Measurements from ENCODE around the gene APCDD1L. TPM values are rescaled to one million over a fixed set of nuclear protein-coding genes. Genes with fewer than 3 reads are reported as not detected.

Gene APCDD1L
- total RNA-seq, 1 experiment from 2014 or later: not detected

- no peak overlapping the region for H3K4me3 Mint-ChIP-seq (ENCODE audit: unreplicated experiment)
- H3K4me3 ChIP-seq (ENCODE audit: low read depth, low read length): no peak overlapping the region
- intact Hi-C loops (cut with micrococcal nuclease; ENCODE audit: unreplicated experiment): no loop called here
- peaks cover 8% of the 10 kb centered on the region for H3K36me3 ChIP-seq (ENCODE audit: control insufficient read depth, insufficient read depth, low read length)
- H3K27ac Mint-ChIP-seq (ENCODE audit: unreplicated experiment): no peak overlapping the region
- BruUV-seq (replicated peaks): no TSS peak
- ChIA-PET CTCF (interaction anchor here (0.7 kb wide), 1 partner anchor 8 kb away, joined by 3 read pairs; no protein-coding TSS in a partner anchor), POLR2A (no interaction called here)
- H3K9me3 ChIP-seq: peaks cover 10% of the 10 kb centered on the region; the same call in 1 of the 2 replicates
- no peak for DNase-seq
- TF ChIP-seq CTCF (IDR thresholded peaks at IDR 0.05; ENCODE audit: insufficient read depth in 1 of 2, low read depth in 1 of 2, low read length in 1 of 2, severe bottlenecking in 1 of 2, unreplicated experiment in 1 of 2): no peak
- H3K4me1 Mint-ChIP-seq (ENCODE audit: low read depth, unreplicated experiment): peaks cover 6% of the 10 kb centered on the region
- no peaks in the 10 kb centered on the region for H3K27me3 Mint-ChIP-seq (ENCODE audit: insufficient read depth, unreplicated experiment)
- H3K4me1 ChIP-seq: no peaks in the 10 kb centered on the region
- H3K27me3 ChIP-seq (replicated peaks; ENCODE audit: control insufficient read depth, insufficient read depth, low read length): no peaks in the 10 kb centered on the region
- peaks cover 18% of the 10 kb centered on the region for H3K9me3 Mint-ChIP-seq (ENCODE audit: unreplicated experiment)
- H3K36me3 Mint-ChIP-seq (ENCODE audit: insufficient read depth, unreplicated experiment): peaks cover 73% of the 10 kb centered on the region
Observed at GRCh38 chr20:58450254-58450653, 64.9 kb downstream of the APCDD1L start.

DNA sequence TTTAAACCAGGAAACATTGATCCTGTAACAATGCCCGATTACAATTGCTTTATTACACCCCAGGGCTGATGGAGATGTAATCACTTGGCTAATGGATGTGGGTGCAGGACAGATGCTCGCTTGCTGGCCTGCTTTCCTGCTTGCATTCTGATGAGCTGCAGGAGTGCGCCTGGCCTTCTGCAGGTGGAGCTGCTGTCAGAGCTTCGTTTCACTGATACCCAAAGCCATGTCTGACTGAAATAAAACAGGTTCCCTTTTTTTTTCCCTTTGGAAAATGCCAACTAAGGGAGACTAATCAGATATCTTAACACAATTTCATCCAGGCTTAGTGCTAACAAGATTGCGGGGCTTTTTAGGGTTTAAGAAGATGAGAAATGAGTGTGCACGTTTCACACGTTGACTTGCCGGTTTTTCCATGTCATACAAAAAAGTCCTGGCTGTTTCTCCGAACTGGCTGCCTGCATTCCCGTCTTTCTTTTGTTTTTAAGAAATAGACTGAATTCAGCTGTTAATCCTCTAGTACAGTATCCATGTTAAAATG is 65.4 kb downstream of the APCDD1L start:
- POLR2A ChIA-PET: no interaction called here
- Histone ChIP-seq H3K4me3 (ENCODE audit: low read depth, low read length) (no peak overlapping the region), H3K4me1 (no peaks in the 10 kb centered on the region), H3K9me3 (peaks cover 10% of the 10 kb centered on the region; the same call in 1 of the 2 replicates), H3K27me3 (replicated peaks; ENCODE audit: control insufficient read depth, insufficient read depth, low read length) (no peaks in the 10 kb centered on the region), H3K36me3 (ENCODE audit: control insufficient read depth, insufficient read depth, low read length) (peaks cover 8% of the 10 kb centered on the region)
- H3K27ac Mint-ChIP-seq (ENCODE audit: unreplicated experiment): no peak overlapping the region
- intact Hi-C loops (cut with micrococcal nuclease; ENCODE audit: unreplicated experiment): loop anchor here (5.0 kb wide), 1 partner anchor 137 kb away; no protein-coding TSS in a partner anchor
- no peaks in the 10 kb centered on the region for H3K27me3 Mint-ChIP-seq (ENCODE audit: insufficient read depth, unreplicated experiment)
- peaks cover 6% of the 10 kb centered on the region for H3K4me1 Mint-ChIP-seq (ENCODE audit: low read depth, unreplicated experiment)
- peaks cover 13% of the 10 kb centered on the region for H3K9me3 Mint-ChIP-seq (ENCODE audit: unreplicated experiment)
- CTCF ChIA-PET: interaction anchor here (0.7 kb wide), 1 partner anchor 9 kb away, joined by 3 read pairs; no protein-coding TSS in a partner anchor
- H3K36me3 Mint-ChIP-seq (ENCODE audit: insufficient read depth, unreplicated experiment): peaks cover 74% of the 10 kb centered on the region
- no peak for DNase-seq
- TF ChIP-seq CTCF (IDR thresholded peaks at IDR 0.05; ENCODE audit: insufficient read depth in 1 of 2, low read depth in 1 of 2, low read length in 1 of 2, severe bottlenecking in 1 of 2, unreplicated experiment in 1 of 2): no peak
- no peak overlapping the region for H3K4me3 Mint-ChIP-seq (ENCODE audit: unreplicated experiment)
- no TSS peak for BruUV-seq (replicated peaks)

DNA sequence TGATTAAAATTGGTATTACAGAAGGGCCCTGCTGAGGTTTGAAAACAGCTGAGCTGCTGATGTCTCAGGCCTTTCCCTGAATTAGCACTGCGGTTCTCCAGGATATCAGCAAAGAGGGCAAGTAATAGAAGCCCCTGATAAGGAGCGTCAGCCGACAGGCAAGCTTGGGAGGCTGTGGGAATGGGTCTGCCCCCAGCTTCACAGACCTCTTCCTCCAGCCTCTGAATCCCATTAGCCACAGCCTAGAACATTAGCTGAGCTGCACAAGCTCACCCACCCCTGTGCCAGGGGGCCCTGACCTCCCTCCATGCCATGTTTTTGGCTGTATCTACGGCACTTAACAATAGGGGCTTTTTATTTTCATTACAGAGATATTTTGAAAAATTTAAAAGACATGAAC is 66.2 kb downstream of the APCDD1L start:
- ChIA-PET CTCF (no interaction called here), POLR2A (no interaction called here)
- DNase-seq: no peak
- Histone ChIP-seq H3K9me3 (peaks cover 2% of the 10 kb centered on the region; the same call in 1 of the 2 replicates), H3K27me3 (replicated peaks; ENCODE audit: control insufficient read depth, insufficient read depth, low read length) (no peaks in the 10 kb centered on the region), H3K4me3 (ENCODE audit: low read depth, low read length) (no peak overlapping the region), H3K4me1 (no peaks in the 10 kb centered on the region), H3K36me3 (ENCODE audit: control insufficient read depth, insufficient read depth, low read length) (peaks cover 9% of the 10 kb centered on the region)
- H3K4me1 Mint-ChIP-seq (ENCODE audit: low read depth, unreplicated experiment): peaks cover 6% of the 10 kb centered on the region
- peaks cover 5% of the 10 kb centered on the region for H3K9me3 Mint-ChIP-seq (ENCODE audit: unreplicated experiment)
- H3K4me3 Mint-ChIP-seq (ENCODE audit: unreplicated experiment): no peak overlapping the region
- BruUV-seq (replicated peaks): no TSS peak
- intact Hi-C loops (cut with micrococcal nuclease; ENCODE audit: unreplicated experiment): loop anchor here (5.0 kb wide), 1 partner anchor 137 kb away; no protein-coding TSS in a partner anchor
- H3K36me3 Mint-ChIP-seq (ENCODE audit: insufficient read depth, unreplicated experiment): peaks cover 74% of the 10 kb centered on the region
- H3K27ac Mint-ChIP-seq (ENCODE audit: unreplicated experiment): no peak overlapping the region
- H3K27me3 Mint-ChIP-seq (ENCODE audit: insufficient read depth, unreplicated experiment): no peaks in the 10 kb centered on the region
- no peak for TF ChIP-seq CTCF (IDR thresholded peaks at IDR 0.05; ENCODE audit: insufficient read depth in 1 of 2, low read depth in 1 of 2, low read length in 1 of 2, severe bottlenecking in 1 of 2, unreplicated experiment in 1 of 2)
